ENCODE measurements around the gene COQ10B.

The COQ10B gene

DNA sequence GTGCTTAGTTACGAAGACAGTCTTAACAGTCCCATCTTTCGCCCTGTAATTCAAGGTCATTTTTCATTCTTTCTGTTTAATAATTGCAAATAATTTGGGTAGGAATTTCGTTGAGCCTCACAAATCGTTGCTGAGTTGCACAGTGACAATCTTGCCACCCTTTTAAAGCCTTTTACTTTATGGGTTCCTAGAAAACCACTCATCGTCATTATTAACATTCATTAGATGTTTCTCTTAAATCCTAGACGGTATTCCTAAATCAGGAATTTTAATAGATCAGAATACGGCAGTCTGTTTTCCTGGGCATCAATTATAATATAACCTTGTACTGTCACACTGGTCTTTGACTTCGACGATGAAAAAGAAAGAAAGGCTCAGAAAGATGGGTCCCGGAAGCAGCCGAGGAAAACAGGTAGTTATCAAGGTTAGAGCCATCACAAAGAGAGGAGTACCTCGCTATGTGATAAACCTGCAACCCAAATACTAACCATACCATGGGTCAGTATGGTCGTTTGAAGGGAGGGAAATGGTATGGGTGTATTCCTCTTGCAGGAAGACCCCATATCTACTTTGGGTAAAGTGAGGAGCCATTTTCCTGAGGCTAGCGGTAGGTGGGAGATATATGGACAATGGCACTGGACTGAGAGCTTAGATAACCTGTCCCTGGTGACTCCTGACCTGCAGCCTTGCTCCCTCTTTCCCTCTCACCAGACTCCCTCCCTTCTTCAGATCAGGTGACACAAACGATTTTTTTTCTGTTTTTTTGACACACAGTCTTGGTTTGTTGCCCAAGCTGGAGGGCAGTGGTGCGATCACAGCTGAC lies 17.5 kb upstream of the COQ10B start:
- peaks cover 42% of the 10 kb centered on the region for H3K79me2 ChIP-seq
- peak overlapping the region; percentile 98 for H3K4me3 ChIP-seq (ENCODE audit: low read depth, low read length)
- H3K9me3 ChIP-seq (ENCODE audit: control insufficient read depth, low read length), result no peaks in the 10 kb centered on the region
- H3K27me3 ChIP-seq (ENCODE audit: control insufficient read depth, insufficient read depth, low read length), result no peaks in the 10 kb centered on the region
- H3K36me3 ChIP-seq (ENCODE audit: control insufficient read depth, insufficient read depth, low read length), result no peaks in the 10 kb centered on the region
- peak overlapping the region; percentile 95 for H2AFZ ChIP-seq
- peak overlapping the region; percentile 93 for H3K27ac ChIP-seq
- peak overlapping the region; percentile 91 for H3K9ac ChIP-seq
- H3K4me2 ChIP-seq (ENCODE audit: low read length), result peak overlapping the region; percentile 79
- peaks cover 12% of the 10 kb centered on the region for H3K4me1 ChIP-seq
- TF ChIP-seq, protein P1, sequence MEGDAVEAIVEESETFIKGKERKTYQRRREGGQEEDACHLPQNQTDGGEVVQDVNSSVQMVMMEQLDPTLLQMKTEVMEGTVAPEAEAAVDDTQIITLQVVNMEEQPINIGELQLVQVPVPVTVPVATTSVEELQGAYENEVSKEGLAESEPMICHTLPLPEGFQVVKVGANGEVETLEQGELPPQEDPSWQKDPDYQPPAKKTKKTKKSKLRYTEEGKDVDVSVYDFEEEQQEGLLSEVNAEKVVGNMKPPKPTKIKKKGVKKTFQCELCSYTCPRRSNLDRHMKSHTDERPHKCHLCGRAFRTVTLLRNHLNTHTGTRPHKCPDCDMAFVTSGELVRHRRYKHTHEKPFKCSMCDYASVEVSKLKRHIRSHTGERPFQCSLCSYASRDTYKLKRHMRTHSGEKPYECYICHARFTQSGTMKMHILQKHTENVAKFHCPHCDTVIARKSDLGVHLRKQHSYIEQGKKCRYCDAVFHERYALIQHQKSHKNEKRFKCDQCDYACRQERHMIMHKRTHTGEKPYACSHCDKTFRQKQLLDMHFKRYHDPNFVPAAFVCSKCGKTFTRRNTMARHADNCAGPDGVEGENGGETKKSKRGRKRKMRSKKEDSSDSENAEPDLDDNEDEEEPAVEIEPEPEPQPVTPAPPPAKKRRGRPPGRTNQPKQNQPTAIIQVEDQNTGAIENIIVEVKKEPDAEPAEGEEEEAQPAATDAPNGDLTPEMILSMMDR (IDR thresholded peaks at IDR 0.05), result no peak

DNA sequence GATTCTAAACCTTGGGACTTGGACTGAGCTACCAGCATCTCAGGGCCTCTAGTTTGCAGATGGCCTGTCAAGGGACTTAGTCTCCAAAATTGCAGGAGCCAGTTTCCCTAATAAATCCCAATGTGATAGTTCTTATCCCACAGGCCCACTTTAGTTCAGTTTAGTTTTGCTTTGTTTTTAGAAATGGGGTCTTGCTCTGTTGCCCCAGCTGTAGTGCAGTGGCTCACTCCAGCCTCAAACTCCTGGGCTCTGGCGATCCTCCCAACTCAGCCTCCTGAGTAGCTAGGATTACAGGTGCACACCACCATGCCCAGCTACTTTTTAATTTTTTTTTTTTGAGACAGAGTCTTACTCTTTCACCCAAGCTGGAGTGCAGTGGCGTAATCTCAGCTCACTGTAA lies 16.0 kb upstream of the COQ10B start:
- Histone ChIP-seq H3K4me3 (ENCODE audit: low read depth, low read length) (no peak overlapping the region), H3K79me2 (peaks cover 27% of the 10 kb centered on the region), H3K9me3 (ENCODE audit: control insufficient read depth, low read length) (no peaks in the 10 kb centered on the region), H2AFZ (no peak overlapping the region), H3K4me2 (ENCODE audit: low read length) (no peak overlapping the region), H3K36me3 (ENCODE audit: control insufficient read depth, insufficient read depth, low read length) (no peaks in the 10 kb centered on the region), H3K9ac (no peak overlapping the region), H3K4me1 (peaks cover 12% of the 10 kb centered on the region), H3K27me3 (ENCODE audit: control insufficient read depth, insufficient read depth, low read length) (no peaks in the 10 kb centered on the region), H3K27ac (no peak overlapping the region)
- TF ChIP-seq, protein P1 (IDR thresholded peaks at IDR 0.05), result no peak

DNA sequence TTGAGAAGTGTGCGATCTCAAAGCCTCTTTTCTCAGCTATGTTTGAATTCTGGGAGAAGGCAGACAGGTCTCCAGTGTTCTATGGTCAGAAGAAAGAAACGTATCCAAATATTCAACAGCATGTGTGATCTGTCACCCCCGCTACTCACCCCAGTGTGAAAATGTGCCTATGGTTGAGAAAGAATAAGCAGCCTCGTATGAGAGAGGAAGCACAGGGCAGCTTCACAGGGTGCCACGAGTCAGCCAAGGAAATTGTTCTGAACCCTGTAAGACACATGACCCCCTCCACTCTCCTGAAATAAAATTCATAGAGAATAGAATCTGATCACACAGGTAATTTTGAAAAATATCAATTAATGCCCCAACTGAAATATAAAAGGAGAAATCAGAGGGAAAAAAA lies 10.5 kb upstream of the COQ10B start:
- TF ChIP-seq, protein P1 (IDR thresholded peaks at IDR 0.05), result no peak
- Histone ChIP-seq H3K9ac (no peak overlapping the region), H3K79me2 (no peaks in the 10 kb centered on the region), H3K4me3 (ENCODE audit: low read depth, low read length) (no peak overlapping the region), H3K27ac (no peak overlapping the region), H2AFZ (no peak overlapping the region), H3K36me3 (ENCODE audit: control insufficient read depth, insufficient read depth, low read length) (no peaks in the 10 kb centered on the region), H3K4me1 (no peaks in the 10 kb centered on the region), H3K4me2 (ENCODE audit: low read length) (no peak overlapping the region), H3K27me3 (ENCODE audit: control insufficient read depth, insufficient read depth, low read length) (no peaks in the 10 kb centered on the region), H3K9me3 (ENCODE audit: control insufficient read depth, low read length) (no peaks in the 10 kb centered on the region)

DNA sequence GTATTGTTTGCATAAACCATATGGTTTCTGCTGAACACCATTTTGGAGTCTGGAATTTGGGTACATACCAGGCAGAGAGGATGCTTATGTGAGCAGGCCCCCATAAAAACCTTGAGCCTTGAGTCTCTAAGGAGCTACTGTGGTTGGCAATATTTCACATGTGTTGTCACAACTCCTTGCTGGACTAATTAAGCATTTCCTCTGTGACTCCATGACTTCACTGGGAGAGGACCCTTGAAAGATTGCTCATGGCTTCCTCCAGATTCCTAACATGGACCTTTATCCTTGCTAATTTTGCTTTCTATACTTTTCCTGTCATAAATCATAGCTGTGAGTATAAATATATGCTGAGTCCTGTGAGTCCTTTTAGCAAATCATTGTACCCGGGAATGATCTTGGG lies 7.6 kb upstream of the COQ10B start:
- H3K27ac ChIP-seq, result no peak overlapping the region
- no peak overlapping the region for H2AFZ ChIP-seq
- no peaks in the 10 kb centered on the region for H3K27me3 ChIP-seq (ENCODE audit: control insufficient read depth, insufficient read depth, low read length)
- TF ChIP-seq, protein P1 (IDR thresholded peaks at IDR 0.05), result no peak
- H3K36me3 ChIP-seq (ENCODE audit: control insufficient read depth, insufficient read depth, low read length), result no peaks in the 10 kb centered on the region
- no peaks in the 10 kb centered on the region for H3K9me3 ChIP-seq (ENCODE audit: control insufficient read depth, low read length)
- H3K4me1 ChIP-seq, result no peaks in the 10 kb centered on the region
- no peak overlapping the region for H3K4me2 ChIP-seq (ENCODE audit: low read length)
- H3K4me3 ChIP-seq (ENCODE audit: low read depth, low read length), result no peak overlapping the region
- H3K9ac ChIP-seq, result no peak overlapping the region
- H3K79me2 ChIP-seq, result no peaks in the 10 kb centered on the region

DNA sequence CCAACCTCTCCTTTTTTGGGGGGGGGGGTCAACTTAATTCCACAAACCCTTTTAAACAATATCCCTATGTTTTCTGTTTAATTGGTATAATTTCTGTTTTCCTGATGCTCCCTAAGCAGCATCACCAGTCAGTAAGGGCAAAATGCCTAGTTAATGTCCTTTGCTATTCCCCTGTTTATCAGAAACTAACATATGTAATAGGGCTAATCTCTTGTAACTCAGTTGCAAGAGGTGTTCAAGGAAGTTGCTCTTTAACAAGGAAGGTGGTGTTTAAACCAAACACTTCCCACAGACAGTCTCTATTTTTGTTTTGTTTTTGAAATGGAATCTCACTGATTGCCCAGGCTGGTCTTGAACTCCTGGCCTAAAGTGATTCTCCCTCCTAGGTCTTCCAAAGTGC lies 6.5 kb upstream of the COQ10B start:
- Histone ChIP-seq H3K79me2 (no peaks in the 10 kb centered on the region), H2AFZ (no peak overlapping the region), H3K9ac (no peak overlapping the region), H3K27ac (no peak overlapping the region), H3K27me3 (ENCODE audit: control insufficient read depth, insufficient read depth, low read length) (no peaks in the 10 kb centered on the region), H3K36me3 (ENCODE audit: control insufficient read depth, insufficient read depth, low read length) (no peaks in the 10 kb centered on the region), H3K4me1 (no peaks in the 10 kb centered on the region), H3K4me3 (ENCODE audit: low read depth, low read length) (no peak overlapping the region), H3K4me2 (ENCODE audit: low read length) (no peak overlapping the region), H3K9me3 (ENCODE audit: control insufficient read depth, low read length) (no peaks in the 10 kb centered on the region)
- TF ChIP-seq, protein P1 (IDR thresholded peaks at IDR 0.05), result no peak

Measured in parathyroid adenoma (tissue), 2 donors.